ENCODE measurements around the gene ATF7IP2. TPM values are rescaled to one million over a fixed set of nuclear protein-coding genes. Genes with fewer than 3 reads are reported as not detected.

ATF7IP2 gene
- total and polyA plus RNA-seq, 9 of the 15 experiments (the other 6 are each of a cell fraction or from before 2014, with no cell fraction given), result 131 to 515 (median 196) TPM

DNA sequence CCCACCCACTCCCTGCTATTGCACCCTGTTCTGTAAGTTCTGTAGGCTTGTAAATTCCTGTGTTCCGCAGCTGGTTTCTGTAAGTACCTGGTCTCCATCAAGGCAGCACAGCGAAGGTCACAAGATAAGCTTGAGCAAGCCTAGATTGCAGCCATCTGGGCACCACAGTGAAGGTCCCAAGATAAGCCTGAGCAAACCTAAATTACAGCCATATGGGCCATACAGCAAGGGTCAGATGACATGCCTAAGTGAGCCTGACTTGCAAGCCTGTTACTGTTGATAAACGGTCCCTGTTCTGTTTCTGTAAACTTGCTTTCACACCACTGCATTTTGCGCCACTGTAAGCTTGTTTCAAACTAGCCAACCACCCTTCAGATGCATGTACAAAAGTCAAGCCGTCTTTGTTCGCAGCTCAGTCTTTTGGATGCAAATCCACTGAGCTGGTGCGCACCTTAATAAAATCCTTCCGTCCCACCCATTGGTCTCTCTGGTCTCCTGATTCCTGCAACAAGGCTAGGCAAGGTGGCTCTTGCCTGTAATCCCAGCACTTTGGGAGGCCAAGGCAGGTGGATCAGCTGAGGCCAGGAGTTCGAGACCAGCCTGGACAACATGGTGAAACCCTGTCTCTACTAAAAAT lies 42.6 kb upstream of the ATF7IP2 start (continued):
- TF ChIP-seq, protein P1, sequence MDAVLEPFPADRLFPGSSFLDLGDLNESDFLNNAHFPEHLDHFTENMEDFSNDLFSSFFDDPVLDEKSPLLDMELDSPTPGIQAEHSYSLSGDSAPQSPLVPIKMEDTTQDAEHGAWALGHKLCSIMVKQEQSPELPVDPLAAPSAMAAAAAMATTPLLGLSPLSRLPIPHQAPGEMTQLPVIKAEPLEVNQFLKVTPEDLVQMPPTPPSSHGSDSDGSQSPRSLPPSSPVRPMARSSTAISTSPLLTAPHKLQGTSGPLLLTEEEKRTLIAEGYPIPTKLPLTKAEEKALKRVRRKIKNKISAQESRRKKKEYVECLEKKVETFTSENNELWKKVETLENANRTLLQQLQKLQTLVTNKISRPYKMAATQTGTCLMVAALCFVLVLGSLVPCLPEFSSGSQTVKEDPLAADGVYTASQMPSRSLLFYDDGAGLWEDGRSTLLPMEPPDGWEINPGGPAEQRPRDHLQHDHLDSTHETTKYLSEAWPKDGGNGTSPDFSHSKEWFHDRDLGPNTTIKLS (IDR thresholded peaks at IDR 0.05; ENCODE audit: borderline replicate concordance, low read depth), result no peak
- TF ChIP-seq ILK (tag; IDR thresholded peaks at IDR 0.05; ENCODE audit: borderline replicate concordance, low read depth) (no peak), ARID2 (IDR thresholded peaks at IDR 0.05) (no peak), HNRNPL (IDR thresholded peaks at IDR 0.05; ENCODE audit: low read depth, low read length) (no peak), NFYB (IDR thresholded peaks at IDR 0.05; ENCODE audit: extremely low read depth, insufficient read length) (no peak), KDM1A (IDR thresholded peaks at IDR 0.05) (peak; percentile 71 to 82; a peak in 3 of 4 replicates), PURB (CRISPR knock-in tag; IDR thresholded peaks at IDR 0.05; ENCODE audit: low read depth) (no peak), GABPB1 (CRISPR knock-in tag; IDR thresholded peaks at IDR 0.05) (no peak), DACH1 (IDR thresholded peaks at IDR 0.05; ENCODE audit: partially characterized antibody) (no peak), PYGO2 (tag; IDR thresholded peaks at IDR 0.05) (no peak), GABPB2 (CRISPR knock-in tag; conservative IDR thresholded peaks at IDR 0.05) (no peak), MECOM (CRISPR knock-in tag; IDR thresholded peaks at IDR 0.05) (no peak)
- TF ChIP-seq, protein P2, sequence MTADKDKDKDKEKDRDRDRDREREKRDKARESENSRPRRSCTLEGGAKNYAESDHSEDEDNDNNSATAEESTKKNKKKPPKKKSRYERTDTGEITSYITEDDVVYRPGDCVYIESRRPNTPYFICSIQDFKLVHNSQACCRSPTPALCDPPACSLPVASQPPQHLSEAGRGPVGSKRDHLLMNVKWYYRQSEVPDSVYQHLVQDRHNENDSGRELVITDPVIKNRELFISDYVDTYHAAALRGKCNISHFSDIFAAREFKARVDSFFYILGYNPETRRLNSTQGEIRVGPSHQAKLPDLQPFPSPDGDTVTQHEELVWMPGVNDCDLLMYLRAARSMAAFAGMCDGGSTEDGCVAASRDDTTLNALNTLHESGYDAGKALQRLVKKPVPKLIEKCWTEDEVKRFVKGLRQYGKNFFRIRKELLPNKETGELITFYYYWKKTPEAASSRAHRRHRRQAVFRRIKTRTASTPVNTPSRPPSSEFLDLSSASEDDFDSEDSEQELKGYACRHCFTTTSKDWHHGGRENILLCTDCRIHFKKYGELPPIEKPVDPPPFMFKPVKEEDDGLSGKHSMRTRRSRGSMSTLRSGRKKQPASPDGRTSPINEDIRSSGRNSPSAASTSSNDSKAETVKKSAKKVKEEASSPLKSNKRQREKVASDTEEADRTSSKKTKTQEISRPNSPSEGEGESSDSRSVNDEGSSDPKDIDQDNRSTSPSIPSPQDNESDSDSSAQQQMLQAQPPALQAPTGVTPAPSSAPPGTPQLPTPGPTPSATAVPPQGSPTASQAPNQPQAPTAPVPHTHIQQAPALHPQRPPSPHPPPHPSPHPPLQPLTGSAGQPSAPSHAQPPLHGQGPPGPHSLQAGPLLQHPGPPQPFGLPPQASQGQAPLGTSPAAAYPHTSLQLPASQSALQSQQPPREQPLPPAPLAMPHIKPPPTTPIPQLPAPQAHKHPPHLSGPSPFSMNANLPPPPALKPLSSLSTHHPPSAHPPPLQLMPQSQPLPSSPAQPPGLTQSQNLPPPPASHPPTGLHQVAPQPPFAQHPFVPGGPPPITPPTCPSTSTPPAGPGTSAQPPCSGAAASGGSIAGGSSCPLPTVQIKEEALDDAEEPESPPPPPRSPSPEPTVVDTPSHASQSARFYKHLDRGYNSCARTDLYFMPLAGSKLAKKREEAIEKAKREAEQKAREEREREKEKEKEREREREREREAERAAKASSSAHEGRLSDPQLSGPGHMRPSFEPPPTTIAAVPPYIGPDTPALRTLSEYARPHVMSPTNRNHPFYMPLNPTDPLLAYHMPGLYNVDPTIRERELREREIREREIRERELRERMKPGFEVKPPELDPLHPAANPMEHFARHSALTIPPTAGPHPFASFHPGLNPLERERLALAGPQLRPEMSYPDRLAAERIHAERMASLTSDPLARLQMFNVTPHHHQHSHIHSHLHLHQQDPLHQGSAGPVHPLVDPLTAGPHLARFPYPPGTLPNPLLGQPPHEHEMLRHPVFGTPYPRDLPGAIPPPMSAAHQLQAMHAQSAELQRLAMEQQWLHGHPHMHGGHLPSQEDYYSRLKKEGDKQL (CRISPR knock-in tag; IDR thresholded peaks at IDR 0.05; ENCODE audit: borderline replicate concordance), result no peak
- TF ChIP-seq, protein P3, sequence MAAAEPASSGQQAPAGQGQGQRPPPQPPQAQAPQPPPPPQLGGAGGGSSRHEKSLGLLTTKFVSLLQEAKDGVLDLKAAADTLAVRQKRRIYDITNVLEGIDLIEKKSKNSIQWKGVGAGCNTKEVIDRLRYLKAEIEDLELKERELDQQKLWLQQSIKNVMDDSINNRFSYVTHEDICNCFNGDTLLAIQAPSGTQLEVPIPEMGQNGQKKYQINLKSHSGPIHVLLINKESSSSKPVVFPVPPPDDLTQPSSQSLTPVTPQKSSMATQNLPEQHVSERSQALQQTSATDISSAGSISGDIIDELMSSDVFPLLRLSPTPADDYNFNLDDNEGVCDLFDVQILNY (CRISPR knock-in tag; IDR thresholded peaks at IDR 0.05), result no peak
- TF ChIP-seq, protein P4, sequence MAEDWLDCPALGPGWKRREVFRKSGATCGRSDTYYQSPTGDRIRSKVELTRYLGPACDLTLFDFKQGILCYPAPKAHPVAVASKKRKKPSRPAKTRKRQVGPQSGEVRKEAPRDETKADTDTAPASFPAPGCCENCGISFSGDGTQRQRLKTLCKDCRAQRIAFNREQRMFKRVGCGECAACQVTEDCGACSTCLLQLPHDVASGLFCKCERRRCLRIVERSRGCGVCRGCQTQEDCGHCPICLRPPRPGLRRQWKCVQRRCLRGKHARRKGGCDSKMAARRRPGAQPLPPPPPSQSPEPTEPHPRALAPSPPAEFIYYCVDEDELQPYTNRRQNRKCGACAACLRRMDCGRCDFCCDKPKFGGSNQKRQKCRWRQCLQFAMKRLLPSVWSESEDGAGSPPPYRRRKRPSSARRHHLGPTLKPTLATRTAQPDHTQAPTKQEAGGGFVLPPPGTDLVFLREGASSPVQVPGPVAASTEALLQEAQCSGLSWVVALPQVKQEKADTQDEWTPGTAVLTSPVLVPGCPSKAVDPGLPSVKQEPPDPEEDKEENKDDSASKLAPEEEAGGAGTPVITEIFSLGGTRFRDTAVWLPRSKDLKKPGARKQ (CRISPR knock-in tag; IDR thresholded peaks at IDR 0.05), result peak; percentile 92
